Left hindlimb (tissue), 1 donor: ENCODE data around the gene HP.
"Not testable (repeated sequence)": the region's sequence is repeated elsewhere in the genome, so short reads cannot be mapped to it uniquely, and the experiment has no call there.

Experiments
- DNase-seq: peaks from one replicate; pipeline ENCODE4 v3.0.0-alpha.2; 2018

The HP gene

DNA sequence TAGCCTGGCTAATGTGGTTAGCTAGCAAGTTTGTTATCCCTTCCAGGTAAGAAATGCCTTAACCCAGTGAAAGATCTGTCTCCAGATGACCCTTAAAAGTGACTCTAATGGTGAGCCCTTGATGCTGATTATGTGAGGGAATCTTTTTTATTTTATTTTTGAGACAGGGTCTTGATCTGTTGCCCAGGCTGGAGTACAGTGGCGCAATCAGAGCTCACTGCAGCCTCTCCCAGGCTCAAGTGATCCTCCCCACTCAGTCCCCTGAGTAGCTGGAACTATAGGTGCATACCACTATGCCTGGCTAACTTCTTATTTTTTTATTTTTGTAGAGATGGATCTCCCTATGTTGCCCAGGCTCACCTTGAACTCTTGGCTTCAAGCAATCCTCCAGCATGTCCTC, 10.8 kb upstream of the HP start:
- DNase-seq = no peak

DNA sequence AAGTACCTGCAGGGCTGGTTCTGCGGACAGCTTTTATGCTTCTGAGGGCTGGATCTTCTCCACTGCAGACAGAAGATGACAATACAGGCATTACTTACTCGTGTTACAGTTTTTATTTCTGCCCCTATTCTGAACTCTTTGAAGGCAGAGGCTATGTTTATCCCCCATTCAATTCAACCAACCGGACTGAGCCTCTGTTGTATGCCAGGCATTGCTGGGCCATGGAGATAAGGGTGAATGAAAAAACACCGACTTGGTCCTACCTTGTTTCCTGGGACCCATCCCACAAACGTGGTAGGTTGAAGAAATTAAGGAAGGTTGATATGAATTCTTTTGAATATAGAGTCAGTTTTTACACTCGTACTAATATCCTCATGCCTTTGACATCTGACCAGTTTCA, 10.0 kb upstream of the HP start:
- no peak for DNase-seq

DNA sequence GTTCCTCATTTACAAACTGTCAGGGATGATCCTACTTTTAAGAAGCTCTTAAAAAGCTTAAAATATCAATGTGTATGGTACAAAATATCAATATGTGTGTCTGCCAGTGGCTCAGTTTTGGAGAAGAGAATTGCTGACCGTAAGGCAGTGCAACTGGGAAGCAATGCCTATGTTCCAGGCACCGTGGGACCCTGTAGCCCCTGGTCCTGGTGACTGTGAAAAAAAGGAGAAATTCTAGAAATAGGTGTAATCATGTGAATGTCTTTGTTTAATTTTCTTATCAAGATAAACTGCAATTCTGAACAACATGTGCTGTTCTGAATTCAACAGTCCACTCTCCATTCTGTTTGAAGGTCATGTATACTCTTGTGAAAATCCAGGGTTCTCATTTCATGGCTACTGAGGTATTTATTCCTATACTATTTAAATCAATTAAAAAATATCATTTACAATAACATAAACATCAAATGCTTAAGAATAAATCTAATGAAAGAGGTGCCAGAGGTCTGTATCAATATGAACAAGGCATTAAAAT, 9.4 kb upstream of the HP start:
- DNase-seq = no peak

DNA sequence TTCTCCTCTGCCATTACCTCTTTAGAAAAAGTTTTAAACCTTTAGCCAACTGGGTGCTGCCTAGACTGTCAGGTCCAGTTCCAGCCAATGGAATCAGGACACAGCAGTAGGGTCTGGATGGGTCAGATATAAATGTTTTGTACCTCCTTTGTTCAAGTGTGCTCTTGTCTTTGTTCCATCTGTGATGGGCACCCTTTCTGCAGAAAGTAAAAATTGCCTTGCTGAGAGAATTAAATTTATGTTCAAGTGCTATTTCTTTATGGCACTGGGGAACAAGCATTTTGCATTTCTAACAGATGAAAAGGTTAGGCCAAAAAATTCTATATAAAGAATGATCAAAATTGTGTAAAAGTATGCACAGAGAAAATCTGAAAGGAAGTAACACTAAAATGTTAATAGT, 5.2 kb upstream of the HP start:
- no peak for DNase-seq

DNA sequence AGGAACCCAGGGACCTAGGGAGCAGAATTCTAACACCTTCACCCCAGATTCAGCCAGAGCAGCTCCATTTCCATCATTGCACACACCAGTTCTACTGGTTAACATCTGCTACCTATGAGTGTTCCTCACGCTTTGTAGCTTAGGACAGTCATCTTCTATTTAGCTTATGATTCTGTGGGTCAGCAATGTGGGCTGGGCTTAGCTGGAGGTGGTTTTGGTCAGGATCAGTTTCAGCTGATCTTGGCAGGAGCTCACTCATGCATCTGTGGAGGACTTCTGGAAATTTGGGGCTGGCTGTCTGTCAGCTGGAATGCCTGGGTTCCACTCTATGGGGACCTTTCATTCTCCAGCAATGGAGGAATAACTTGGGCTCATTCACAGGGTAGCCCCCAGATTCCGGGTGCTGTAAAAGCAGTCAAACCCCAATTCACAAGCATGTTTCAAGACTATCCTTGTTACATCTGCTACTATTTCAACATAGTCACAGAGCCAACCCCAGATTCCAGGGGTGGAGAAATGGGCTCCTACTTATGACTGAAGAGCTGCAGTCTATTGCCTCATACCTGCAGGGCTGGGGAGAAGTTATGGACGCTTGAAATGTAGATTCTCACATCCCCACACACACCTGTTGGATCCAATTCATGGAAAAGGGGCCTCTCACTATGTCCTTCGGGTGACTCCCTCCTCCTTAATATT, 3.4 kb upstream of the HP start:
- DNase-seq = no peak

DNA sequence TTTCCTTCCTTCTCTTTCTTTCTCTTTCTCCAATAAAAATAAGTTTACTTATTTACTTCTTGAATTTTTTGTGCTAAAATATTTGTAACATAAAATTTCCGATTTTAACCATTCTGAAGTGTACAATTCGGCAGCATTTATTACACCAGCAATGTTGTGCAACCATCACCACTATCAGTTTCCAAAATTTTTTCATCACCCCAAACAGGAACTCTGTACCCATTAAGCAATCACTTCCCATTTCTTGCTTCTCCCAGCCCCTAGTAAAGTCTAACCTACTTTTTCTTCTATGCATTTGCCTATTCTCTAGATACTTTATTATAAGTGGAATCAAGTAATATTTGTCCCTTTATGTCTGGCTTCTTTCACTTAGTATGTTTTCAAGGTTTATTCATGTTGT, 2.5 kb upstream of the HP start:
- DNase-seq = no peak

DNA sequence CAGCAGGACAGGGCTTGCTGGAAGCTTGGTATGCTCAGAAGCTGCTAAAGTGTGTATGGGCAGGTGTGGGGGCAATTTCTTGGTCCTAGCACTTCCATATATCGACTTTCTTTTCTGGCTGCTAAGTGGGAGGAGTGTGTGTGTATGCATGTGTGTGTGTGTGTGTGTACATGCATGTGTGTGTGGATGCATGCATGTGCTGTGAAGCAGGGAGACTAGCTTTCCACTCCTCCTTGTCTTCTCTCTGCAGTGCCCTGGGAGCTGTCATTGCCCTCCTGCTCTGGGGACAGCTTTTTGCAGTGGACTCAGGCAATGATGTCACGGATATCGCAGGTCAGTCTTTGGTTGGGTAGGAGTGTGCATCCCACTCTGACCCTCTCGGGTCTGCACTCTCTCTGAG, 1.6 kb downstream of the HP start:
- DNase-seq = no peak

DNA sequence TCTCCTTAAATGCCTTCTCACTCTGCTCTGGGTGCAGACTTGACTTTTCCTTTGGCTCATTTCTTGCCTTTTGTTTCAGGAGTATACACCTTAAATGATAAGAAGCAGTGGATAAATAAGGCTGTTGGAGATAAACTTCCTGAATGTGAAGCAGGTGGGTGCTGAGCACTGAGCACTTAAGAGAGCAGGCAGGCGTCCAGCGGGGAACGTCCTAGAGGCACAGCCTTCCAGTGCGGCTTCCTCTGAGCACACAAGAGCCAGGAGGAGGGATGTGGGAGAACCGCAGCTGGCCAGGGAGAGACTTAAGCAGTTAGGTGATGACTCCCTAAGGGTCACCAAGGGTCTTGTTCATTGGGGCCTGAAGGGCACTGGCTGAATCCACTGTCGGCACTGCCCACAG, 3.0 kb downstream of the HP start:
- DNase-seq = not testable (repeated sequence)

DNA sequence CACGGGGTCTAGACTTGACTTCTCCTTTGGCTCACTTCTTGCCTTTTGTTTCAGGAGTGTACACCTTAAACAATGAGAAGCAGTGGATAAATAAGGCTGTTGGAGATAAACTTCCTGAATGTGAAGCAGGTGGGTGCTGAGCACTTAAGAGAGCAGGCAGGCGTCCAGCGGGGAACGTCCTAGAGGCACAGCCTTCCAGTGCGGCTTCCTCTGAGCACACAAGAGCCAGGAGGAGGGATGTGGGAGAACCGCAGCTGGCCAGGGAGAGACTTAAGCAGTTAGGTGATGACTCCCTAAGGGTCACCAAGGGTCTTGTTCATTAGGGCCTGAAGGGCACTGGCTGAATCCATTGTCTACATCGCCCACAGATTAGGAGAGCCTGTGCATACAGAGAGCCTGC, 4.8 kb downstream of the HP start:
- not testable (repeated sequence) for DNase-seq

DNA sequence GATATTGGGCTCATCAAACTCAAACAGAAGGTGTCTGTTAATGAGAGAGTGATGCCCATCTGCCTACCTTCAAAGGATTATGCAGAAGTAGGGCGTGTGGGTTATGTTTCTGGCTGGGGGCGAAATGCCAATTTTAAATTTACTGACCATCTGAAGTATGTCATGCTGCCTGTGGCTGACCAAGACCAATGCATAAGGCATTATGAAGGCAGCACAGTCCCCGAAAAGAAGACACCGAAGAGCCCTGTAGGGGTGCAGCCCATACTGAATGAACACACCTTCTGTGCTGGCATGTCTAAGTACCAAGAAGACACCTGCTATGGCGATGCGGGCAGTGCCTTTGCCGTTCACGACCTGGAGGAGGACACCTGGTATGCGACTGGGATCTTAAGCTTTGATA, 6.1 kb downstream of the HP start:
- DNase-seq = no peak

DNA sequence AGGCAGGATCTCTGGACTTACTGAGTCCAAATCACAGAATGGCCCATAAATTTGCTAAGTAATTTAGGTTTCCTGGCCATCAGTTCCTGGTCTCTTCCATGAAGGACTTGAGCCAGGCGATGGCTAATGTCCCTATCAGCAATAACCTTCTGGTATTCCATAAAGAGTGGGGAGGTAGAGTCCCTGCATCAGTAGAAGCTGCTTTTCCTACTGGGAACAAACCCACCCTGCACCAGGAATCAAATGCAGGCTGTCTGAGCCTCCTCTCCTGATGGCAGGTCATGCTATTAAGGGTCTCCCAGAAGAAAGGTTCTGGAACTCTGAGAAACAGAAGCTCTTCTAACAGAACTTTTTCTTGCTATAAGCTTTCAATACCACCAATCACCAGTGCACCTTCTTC, 7.3 kb downstream of the HP start:
- no peak for DNase-seq

DNA sequence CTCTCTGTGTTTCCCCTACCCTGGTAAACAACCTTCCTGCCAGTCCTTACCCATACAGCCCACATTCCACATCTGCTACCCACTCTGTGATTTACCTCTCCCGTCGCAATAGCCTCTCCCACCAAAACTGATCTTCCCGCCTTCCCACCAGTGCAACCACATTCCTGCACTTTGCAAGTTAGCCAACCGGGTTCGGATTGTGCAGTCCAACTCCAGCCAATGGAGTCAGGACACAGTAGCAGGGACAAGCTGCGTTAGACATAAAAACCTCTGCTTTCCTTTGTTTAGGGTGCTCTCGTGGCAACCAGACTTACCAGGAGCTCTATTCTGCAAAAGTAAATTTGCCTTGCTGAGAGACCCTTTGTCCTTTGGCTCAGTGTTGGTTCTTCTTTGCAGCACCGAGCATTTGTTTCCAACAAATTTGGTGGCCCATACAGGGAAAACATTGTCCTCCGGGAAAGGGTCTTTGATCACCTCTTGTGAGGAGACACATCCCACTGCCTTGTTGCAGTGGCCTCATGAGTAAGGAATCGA, 10.1 kb downstream of the HP start:
- no peak for DNase-seq

DNA sequence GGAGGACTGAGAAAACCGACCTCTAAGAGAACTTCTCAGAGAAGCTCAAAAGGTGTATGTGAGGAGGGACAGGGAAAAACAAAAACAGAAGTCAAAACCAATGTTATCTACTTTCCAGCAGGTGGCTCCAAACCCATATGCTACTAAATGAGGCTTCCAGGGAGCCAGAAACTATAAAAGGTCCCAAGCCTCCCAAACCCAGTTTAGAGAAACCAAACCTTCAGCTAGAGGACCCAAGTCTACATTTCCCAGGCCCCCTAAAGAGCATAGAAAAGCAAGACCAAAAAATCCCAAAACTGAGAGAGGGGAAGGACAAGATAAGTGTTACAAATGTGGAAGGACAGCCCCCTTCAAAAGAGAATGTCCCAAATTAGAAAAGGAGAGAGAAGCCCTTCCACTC, 12.4 kb downstream of the HP start:
- no peak for DNase-seq

DNA sequence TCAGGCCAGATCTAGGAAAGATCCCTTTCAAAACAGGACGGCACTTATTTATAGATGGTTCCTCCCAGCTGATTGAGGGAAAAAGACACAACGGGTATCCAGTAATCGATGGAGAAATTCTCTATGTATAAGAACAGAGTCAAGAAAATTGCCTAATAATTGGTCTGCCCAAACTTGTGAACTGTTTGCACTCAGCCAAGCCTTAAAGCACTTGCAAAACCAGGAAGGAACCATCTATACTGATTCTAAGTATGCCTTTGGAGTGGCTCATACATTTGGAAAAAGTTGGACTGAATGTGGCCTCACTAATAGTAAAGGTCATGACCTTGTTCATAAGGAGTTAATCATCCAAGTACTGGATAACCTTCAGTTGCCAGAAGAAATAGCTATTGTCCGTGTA, 14.6 kb downstream of the HP start:
- no peak for DNase-seq

DNA sequence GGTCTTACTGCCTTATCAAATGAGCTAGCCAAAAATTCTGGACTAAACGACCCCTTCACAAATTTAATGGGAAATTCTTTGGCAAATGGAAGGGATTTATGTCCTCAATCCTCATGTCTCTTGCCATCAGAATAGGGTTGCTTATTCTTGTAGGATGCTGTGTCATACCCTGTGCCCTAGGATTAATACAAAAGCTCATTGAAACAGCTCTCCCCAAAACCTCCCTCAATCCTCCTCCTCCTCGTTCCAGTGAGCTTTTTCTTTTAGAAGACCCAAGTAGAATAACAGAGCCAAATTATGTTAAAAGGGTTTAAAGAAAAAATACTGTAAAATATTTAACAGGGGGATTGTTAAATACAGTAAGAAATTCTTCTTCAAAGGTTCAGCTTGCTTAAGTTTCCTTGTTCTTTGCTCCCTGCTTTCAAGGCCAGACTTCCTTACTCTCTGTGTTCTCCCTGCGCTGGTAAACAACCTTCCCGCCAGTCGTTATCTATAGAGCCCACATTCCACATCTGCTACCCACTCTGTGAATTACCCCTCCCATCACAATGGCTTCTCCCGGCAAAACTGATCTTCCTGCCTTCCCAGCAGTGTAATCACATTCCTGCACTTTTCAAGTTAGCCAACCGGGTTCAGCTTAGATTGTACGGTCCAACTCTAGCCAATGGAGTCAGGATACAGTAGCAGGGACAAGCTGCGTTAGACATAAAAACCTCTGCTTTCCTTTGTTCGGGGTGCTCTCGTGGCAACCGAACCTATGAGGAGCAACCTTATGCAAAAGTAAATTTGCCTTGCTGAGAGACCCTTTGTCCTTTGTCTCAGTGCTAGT, 18.4 kb downstream of the HP start:
- no peak for DNase-seq

DNA sequence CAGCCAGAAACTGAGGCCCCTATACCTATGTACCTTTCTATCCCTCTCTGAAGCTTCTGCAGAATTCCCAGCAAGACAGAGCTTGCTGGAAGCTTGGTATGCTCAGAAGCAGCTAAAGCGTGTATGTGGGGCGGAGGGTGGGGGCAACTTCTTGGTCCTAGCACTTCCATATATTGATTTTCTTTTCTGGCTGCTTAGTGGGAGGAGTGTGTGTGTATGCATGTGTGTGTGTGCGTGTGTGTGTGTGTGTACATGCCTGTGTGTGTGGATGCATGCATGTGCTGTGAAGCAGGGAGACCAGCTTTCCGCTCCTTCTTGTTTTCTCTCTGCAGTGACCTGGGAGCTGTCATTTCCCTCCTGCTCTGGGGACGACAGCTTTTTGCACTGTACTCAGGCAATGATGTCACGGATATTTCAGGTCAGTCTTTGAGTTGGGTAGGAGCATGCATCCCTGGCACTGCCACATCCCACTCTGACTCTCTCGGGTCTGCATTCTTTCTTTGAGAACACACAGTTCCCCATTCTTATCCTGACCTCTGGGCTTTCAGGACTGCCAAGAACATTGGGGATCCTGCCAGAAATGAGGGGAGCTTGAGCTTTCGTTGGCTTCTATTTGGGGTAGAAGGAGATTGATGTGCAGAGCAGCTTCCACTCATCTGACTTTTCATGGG, 19.4 kb downstream of the HP start:
- no peak for DNase-seq

DNA sequence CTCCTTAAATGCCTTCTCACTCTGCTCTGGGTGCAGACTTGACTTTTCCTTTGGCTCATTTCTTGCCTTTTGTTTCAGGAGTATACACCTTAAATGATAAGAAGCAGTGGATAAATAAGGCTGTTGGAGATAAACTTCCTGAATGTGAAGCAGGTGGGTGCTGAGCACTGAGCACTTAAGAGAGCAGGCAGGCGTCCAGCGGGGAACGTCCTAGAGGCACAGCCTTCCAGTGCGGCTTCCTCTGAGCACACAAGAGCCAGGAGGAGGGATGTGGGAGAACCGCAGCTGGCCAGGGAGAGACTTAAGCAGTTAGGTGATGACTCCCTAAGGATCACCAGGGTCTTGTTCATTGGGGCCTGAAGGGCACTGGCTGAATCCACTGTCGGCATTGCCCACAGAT, 20.8 kb downstream of the HP start:
- DNase-seq = not testable (repeated sequence)

DNA sequence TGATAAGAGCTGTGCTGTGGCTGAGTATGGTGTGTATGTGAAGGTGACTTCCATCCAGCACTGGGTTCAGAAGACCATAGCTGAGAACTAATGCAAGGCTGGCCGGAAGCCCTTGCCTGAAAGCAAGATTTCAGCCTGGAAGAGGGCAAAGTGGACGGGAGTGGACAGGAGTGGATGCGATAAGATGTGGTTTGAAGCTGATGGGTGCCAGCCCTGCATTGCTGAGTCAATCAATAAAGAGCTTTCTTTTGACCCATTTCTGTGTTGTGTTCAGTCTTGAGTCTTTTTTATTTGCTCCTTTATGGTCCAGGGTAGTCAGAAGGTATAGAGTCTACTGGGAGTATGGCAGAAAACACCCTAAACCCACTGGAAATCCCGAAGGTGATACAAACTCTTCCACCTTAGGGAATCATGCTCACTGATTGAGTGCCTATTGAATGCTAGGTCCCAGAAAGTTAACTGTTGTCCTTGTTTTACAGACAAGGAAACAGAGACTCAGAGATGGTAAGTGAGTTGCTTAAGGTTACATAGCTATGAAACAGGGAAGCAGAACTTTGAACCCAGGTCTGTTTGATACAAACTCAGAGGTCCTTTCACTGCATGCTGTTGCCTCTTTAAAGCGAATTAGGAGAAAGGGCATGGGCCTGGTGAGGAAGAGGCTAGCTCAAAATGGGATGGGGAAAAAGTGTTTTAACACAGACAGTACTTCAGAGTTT, 22.8 kb downstream of the HP start:
- DNase-seq = not testable (repeated sequence)

DNA sequence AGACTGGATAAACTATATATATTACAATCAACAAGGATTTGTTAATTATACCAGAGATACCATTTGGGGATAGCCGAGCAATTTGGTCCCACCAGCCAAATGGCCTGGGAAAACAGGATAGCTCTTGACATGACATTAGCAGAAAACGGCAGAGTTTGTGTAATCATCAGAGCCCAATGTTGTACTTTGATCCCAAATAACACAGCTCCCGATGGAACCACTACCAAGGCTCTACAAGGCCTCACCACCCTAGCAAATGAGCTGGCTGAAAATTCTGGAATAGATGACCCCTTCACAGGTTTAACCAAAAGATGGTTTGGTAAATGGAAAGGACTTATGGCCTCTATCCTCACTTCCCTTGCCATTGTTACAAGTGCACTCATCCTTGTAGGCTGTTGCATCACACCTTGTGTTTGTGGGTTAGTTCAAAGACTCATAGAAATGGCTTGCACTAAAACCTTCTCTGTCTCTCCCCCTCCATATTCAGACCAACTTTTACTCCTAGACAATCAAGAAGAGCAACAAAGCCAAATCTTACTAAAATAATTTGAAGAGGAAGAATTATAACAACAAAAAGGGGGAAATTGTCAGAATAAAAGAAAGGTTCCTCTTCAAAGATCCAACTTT, 29.6 kb downstream of the HP start:
- no peak for DNase-seq

DNA sequence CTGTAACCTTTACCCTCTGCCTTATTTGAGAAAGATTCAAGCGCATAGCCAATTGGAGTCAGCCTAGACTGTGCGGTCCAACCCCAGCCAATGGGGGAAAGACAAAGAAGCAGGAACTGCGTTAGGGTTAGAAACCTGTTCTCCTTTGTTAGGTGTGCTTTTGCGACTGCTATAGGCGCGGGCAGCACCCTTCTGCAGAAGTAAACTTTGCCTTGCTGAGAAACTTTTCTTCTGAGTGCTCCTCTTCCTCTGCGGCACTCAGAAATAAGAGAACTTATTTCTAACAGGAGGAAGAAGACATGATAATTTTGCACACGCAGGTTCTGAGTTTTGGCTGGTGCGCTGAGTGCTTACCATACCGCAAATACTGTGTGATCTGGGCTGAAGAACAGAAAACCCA, 30.1 kb downstream of the HP start:
- DNase-seq = no peak

DNA sequence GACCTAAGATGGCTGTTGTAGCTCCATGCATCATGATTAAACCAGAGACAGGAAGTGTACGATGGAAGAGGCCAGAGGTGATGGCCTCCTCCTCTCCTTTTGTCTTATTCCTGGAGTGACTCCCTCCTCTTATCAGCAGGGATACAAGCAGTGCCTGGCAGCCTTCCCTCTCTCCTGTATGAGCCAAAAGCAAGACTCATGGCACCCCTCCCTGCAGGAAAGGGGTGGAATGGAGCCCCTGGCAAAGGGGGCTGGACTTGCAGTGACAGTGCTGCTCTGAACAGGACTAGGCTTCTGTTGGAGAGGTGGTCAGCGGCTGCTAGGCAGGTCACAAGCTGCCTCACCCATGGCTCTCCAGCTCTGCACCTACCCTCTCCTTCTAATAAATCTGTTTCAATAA, 30.7 kb downstream of the HP start:
- DNase-seq = no peak

DNA sequence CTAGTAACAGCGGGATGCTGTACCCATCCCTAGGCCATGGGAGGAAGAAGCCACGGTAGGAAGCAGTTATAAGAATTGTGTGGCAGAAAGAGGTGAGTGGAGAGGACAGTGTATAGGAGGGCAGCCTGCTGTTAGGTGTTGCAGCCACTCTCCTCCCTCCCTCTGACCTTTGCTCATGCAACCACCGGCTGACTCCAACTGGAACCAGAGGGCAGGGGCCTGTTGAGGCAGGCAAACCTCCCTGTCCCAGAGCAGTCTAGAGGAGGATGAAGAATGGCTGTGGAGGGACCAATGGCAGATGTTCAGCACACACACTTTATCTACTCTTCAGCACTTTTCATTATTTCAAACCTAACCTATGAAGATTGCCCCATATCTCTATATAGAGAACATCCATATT, 36.9 kb downstream of the HP start:
- DNase-seq = no peak
